ENCODE results near the gene HIP1R. TPM values are rescaled to one million over a fixed set of nuclear protein-coding genes. Genes with fewer than 3 reads are reported as not detected.

The HIP1R gene
- total and polyA plus RNA-seq, 2 of the 8 experiments (the other 6 are each of a cell fraction or from before 2014, with no cell fraction given) = 11.2 to 14.5 TPM

- H3K4me3 ChIP-seq (ENCODE audit: extremely low read depth in 1 of 4, insufficient read depth in 2 of 4, low read depth in 3 of 4, low read length in 4 of 4) = no peak overlapping the region
- H3K56ac ChIP-seq (replicated peaks; ENCODE audit: insufficient read length, low read depth, low read length) = no peak overlapping the region
- H2BK5ac ChIP-seq (ENCODE audit: low read depth, low read length) = no peak overlapping the region
- no peak overlapping the region for H2BK120ac ChIP-seq (replicated peaks; ENCODE audit: low read depth, low read length)
- peaks cover 4% of the 10 kb centered on the region for H3K79me1 ChIP-seq (ENCODE audit: low read depth, low read length)
- peaks cover 0 to 24% (median 8%) of the 10 kb centered on the region in 4 experiments; a peak in 4 of 8 replicates for H3K36me3 ChIP-seq (ENCODE audit: control insufficient read depth in 2 of 4, insufficient read depth in 4 of 4, low read length in 3 of 4)
- no peak overlapping the region for H3K27ac ChIP-seq (ENCODE audit: low read depth, low read length)
- DNase-seq (ENCODE audit: low read depth in 1 of 2, low spot score in 2 of 2) (no peak), FAIRE-seq (no peak)
- no peak overlapping the region for H2AK5ac ChIP-seq (ENCODE audit: low read depth, low read length)
- TF ChIP-seq RAD21 (IDR thresholded peaks at IDR 0.05 in 1 of 2, conservative IDR thresholded peaks at IDR 0.05 in 1 of 2; ENCODE audit: low read depth in 2 of 2, low read length in 2 of 2) (no peak), E2F6 (IDR thresholded peaks at IDR 0.05) (no peak), CTCF (IDR thresholded peaks at IDR 0.05; ENCODE audit: control extremely low read depth in 1 of 3, insufficient read depth in 1 of 3, low read depth in 1 of 3, low read length in 3 of 3) (no peak), SUZ12 (IDR thresholded peaks at IDR 0.05; ENCODE audit: low read length) (0 out of 2 replicates have a peak, but pooled peaks have one; percentile 17), CHD1 (IDR thresholded peaks at IDR 0.05; ENCODE audit: low read depth, low read length) (no peak)
- H3K23ac ChIP-seq (ENCODE audit: insufficient read length) = no peak overlapping the region
- no peak overlapping the region for H2BK20ac ChIP-seq (ENCODE audit: low read length)
- H3K79me2 ChIP-seq (ENCODE audit: control insufficient read depth in 1 of 2, insufficient read depth in 2 of 2, low read length in 2 of 2) = no peaks in the 10 kb centered on the region
- H4K8ac ChIP-seq (ENCODE audit: extremely low read depth, insufficient read depth, low read length) = no peak overlapping the region
- peaks cover 47 to 71% (median 66%) of the 10 kb centered on the region in 4 experiments for H3K27me3 ChIP-seq (replicated peaks in 1 of 4; ENCODE audit: control insufficient read depth in 3 of 4, extremely low read depth in 1 of 4, insufficient read depth in 3 of 4, low read length in 3 of 4)
- 90% methylated on average over 8 of the region's 8 CpGs; no CpG with 5 or more reads in 1 of the 2 experiments for WGBS, 2 experiments (ENCODE audit: extremely low coverage in 1 of 2, insufficient coverage in 1 of 2, insufficient read length in 1 of 2, insufficient replicate concordance in 2 of 2, low coverage in 1 of 2, low lambda C conversion rate in 2 of 2, missing lambda C conversion rate in 1 of 2)
- no peaks in the 10 kb centered on the region for H3K9me3 ChIP-seq (ENCODE audit: insufficient read depth in 2 of 2, low read depth in 1 of 2, low read length in 1 of 2)
- H4K5ac ChIP-seq (ENCODE audit: insufficient read length, low read depth, low read length) = no peak overlapping the region
- peaks cover 59 to 67% of the 10 kb centered on the region in 2 experiments for H4K20me1 ChIP-seq (replicated peaks in 1 of 2; ENCODE audit: control insufficient read depth in 1 of 2, insufficient read depth in 2 of 2, low read length in 2 of 2)
- H3K4me2 ChIP-seq (ENCODE audit: insufficient read depth in 1 of 2, low read depth in 2 of 2, low read length in 2 of 2) = no peak overlapping the region
- no peaks in the 10 kb centered on the region for H3K23me2 ChIP-seq (ENCODE audit: low read depth, low read length)
- ChIA-PET POLR2A (ENCODE audit: partially characterized antibody) (interaction anchor here (0.6 kb wide), 2 partner anchors 80 to 364 kb away, joined by 3 to 4 read pairs; partner anchors contain the start of genes MPHOSPH9 and MTRFR), CTCF (ENCODE audit: partially characterized antibody) (interaction anchor here (0.9 to 20.1 kb wide), 4 partner anchors 9 to 369 kb away, joined by 3 to 473 read pairs (median 26); partner anchors contain the start of gene VPS37B)
- H3K18ac ChIP-seq (ENCODE audit: extremely low read depth, low read length) = no peak overlapping the region
- no peak overlapping the region for H2AFZ ChIP-seq (ENCODE audit: low read length)
- no peak overlapping the region for H2BK15ac ChIP-seq (ENCODE audit: low read length)
- no peak overlapping the region for H3K9ac ChIP-seq (replicated peaks in 1 of 4; ENCODE audit: extremely low read depth in 1 of 4, low read depth in 3 of 4, low read length in 3 of 4)
- H3K4ac ChIP-seq (replicated peaks; ENCODE audit: insufficient read length, low read depth, low read length) = no peak overlapping the region
- no peak overlapping the region for H4K91ac ChIP-seq (replicated peaks; ENCODE audit: insufficient read length, low read length)
- no peak overlapping the region for H3K14ac ChIP-seq (ENCODE audit: insufficient read length)
- H2BK12ac ChIP-seq (ENCODE audit: low read depth, low read length) = no peak overlapping the region
- H3K4me1 ChIP-seq (replicated peaks in 1 of 4; ENCODE audit: control insufficient read depth in 3 of 4, insufficient read depth in 4 of 4, low read length in 3 of 4) = peaks cover 3 to 23% (median 9%) of the 10 kb centered on the region in 4 experiments
Measured at GRCh38 chr12:122869207-122869973, 34.1 kb downstream of the HIP1R start.
